ENCODE measurements around the gene FPR3.
"Not testable (repeated sequence)": the region's sequence is repeated elsewhere in the genome, so short reads cannot be mapped to it uniquely, and the experiment has no call there.

FPR3 gene

GRCh38 chr19:51799774-51800472, 5.0 kb downstream of the FPR3 start:
- TF ChIP-seq, protein P1, sequence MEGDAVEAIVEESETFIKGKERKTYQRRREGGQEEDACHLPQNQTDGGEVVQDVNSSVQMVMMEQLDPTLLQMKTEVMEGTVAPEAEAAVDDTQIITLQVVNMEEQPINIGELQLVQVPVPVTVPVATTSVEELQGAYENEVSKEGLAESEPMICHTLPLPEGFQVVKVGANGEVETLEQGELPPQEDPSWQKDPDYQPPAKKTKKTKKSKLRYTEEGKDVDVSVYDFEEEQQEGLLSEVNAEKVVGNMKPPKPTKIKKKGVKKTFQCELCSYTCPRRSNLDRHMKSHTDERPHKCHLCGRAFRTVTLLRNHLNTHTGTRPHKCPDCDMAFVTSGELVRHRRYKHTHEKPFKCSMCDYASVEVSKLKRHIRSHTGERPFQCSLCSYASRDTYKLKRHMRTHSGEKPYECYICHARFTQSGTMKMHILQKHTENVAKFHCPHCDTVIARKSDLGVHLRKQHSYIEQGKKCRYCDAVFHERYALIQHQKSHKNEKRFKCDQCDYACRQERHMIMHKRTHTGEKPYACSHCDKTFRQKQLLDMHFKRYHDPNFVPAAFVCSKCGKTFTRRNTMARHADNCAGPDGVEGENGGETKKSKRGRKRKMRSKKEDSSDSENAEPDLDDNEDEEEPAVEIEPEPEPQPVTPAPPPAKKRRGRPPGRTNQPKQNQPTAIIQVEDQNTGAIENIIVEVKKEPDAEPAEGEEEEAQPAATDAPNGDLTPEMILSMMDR (conservative IDR thresholded peaks at IDR 0.05; ENCODE audit: low read depth, low read length) = no peak
- DNase-seq (ENCODE audit: low read depth) = no peak
- H3K4me3 ChIP-seq (ENCODE audit: low read length) = no peak overlapping the region

DNA sequence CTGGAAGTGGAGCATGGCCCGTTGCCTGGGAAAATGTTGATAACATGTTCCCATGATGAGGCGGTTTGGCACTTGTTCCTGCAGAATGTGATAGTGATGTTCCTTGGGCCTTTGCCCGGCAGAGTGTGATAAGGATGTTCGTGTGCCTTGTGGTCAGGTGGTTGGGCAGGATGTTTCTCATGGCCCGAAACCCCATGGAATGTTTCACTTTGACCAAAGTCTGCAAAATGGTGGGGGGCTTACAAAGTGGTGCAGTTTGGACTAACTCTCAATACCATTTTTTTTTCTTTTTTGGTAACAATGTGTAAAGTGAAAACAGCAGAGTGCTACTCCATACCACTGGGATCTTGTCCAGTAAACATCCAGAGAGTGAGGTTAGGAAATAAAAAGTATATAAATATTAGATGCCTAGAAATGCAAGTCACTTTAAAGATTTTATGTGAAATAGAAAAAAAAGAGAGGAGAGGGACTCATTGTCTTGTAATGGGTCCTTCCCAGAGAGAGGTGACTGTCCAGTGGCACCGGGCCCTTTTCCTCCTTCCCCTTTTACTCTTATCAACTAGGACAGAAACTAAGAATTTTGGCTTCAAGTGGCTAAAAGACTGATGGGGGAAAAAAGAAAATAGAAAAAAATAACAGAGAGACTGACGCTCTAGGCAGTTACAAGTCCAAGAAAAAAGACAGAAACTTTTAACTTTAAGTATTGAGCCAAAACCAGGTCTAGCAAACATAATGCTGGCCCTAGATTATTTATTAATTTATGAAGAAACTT, 5.7 kb downstream of the FPR3 start:
- TF ChIP-seq, protein P1 (conservative IDR thresholded peaks at IDR 0.05; ENCODE audit: low read depth, low read length) = no peak
- no peak for DNase-seq (ENCODE audit: low read depth)

DNA sequence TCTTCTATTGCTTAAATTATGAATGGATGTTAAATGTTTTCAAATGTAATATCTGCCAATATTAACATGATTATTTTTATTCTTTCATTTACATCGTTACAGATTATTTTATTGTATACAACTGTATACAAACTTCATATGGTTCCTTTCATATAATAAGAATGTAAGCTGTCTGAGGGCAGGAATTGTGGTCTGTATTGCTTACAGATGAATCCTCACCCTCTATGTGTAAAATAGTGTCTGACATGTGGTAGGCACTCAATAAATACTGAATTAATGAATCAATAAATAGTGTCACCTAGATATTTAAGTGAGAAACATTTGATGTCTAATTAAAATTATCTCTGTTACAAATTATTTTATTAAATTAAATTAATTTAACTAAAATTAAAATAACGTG, 7.8 kb downstream of the FPR3 start:
- no peak for DNase-seq (ENCODE audit: low read depth)
- H3K4me3 ChIP-seq (ENCODE audit: low read length) = no peak overlapping the region
- TF ChIP-seq, protein P1 (conservative IDR thresholded peaks at IDR 0.05; ENCODE audit: low read depth, low read length) = no peak

More for the DNA sequence above, 5.7 kb downstream of the FPR3 start:
- H3K4me3 ChIP-seq (ENCODE audit: low read length) = no peak overlapping the region

DNA sequence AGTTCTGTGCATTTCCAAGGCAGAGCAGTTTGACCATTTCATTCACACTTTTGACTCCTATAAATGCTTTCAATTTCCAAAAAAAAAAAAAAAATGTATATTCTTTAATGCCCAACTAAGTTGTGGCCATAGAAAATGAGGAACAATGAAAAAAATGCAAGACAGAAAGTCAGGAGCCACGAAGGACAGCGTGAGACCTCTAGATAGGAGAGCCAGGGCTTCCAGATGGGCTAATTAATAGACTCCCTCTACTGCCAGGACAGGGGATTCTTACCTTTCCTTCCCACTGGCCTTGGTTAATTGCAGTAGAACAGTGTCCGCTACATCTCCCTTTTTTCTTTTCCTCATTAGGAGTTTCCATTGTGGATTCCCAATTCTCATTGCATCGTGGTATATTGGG, 8.6 kb downstream of the FPR3 start:
- no peak for DNase-seq (ENCODE audit: low read depth)
- TF ChIP-seq, protein P1 (conservative IDR thresholded peaks at IDR 0.05; ENCODE audit: low read depth, low read length) = no peak
- H3K4me3 ChIP-seq (ENCODE audit: low read length) = no peak overlapping the region

DNA sequence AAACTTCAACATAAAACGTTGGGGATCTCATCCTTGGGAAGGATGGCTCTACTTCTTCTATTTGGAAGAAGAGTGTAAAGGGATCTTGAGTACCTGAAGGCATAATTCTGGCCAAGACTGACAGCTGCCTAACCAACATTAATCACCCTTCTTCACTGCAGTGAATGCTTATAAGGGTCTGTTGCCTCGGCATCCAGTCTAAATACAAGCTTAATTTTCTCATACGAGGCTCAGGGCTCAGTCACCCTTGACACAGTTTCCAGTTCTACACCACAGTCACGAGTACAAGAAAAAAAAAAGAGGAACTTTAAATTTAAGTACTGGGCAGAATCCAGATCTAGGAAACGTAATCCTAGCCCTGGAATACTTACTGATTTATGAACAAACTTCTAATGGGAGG, 9.0 kb downstream of the FPR3 start:
- TF ChIP-seq, protein P1 (conservative IDR thresholded peaks at IDR 0.05; ENCODE audit: low read depth, low read length) = no peak
- no peak for DNase-seq (ENCODE audit: low read depth)
- H3K4me3 ChIP-seq (ENCODE audit: low read length) = no peak overlapping the region

DNA sequence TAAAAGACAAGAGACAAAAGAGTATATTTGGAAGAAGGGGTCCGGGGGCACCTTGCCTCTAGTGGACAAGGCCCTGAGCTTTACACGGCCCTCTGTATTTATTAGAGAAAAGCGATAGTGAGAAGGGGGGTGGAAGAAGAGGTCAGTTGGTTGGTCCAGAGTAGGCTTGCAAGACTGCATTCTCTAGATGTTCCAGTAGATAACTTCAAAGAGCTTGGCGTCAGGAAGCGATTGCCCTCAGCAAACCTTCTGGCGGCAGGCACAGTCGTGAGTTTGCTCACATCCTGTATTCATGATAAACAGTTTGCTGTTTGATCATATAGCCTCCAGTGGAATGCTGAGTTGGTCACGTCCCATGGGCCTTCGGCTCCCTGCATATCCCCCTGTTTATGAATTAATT, 9.8 kb downstream of the FPR3 start:
- DNase-seq (ENCODE audit: low read depth); H3K4me3 ChIP-seq (ENCODE audit: low read length): not testable (repeated sequence)

DNA sequence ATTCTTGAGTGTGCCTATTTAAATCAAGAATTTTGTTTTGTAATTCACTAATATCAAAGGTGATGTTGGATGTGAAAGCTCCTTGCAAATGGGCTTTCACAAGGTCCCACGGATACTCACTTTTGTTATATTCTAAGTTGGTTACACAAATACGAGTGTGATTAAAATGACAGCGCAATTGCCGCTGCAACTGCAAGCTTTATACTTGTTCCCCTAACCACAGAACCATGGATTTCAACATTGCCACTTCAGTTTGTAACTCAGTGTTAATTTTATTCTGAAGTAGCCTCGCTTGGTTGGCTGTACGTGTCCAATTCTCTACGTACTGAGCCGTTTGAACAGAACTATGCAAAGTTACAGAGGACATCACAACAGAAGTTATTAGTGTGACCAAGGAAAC, 10.4 kb downstream of the FPR3 start:
- not testable (repeated sequence) for H3K4me3 ChIP-seq (ENCODE audit: low read length); DNase-seq (ENCODE audit: low read depth)

DNA sequence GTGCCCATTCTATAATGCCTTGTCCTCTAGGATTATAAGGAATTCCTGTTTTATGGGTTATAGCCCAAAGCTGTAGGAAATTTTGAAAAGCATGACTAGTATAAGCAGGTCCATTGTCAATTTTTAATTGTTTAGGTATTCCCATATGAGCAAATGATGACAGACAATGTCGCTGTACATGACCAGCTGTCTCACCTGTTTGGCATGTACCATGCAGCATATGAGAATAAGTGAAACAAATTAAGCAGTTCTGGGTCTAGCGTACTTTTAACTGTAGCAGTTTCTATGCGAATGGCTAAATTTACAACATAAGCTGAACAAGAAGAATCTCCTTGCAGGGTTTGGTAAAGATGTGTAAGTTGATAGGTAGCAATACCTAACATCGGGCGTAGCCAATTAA, 11.6 kb downstream of the FPR3 start:
- DNase-seq (ENCODE audit: low read depth); H3K4me3 ChIP-seq (ENCODE audit: low read length): not testable (repeated sequence)
